GM12873 (cell line): ENCODE data around the gene VLDLR.

Source experiments
- CTCF ChIP-seq: IDR thresholded peaks from 2 replicates; pipeline ENCODE4 v1.5.1; 2012; ENCODE audit warnings: low read depth, mild to moderate bottlenecking, moderate library complexity, low read length, control low read depth; ENCODE audit not compliant: insufficient read depth; ENCODE audit errors: missing control alignments

VLDLR gene

GRCh38 chr9:2691626-2692025, 70.0 kb downstream of the VLDLR start:
- no peak for TF ChIP-seq CTCF

- TF ChIP-seq CTCF, result no peak
Measured at GRCh38 chr9:2693056-2693455, 71.5 kb downstream of the VLDLR start.

- TF ChIP-seq CTCF, result no peak
Measured at GRCh38 chr9:2697492-2697891, 75.9 kb downstream of the VLDLR start.

GRCh38 chr9:2700398-2700797, 78.8 kb downstream of the VLDLR start:
- no peak for TF ChIP-seq CTCF

GRCh38 chr9:2700909-2701550, 79.4 kb downstream of the VLDLR start:
- TF ChIP-seq CTCF, result no peak

GRCh38 chr9:2704504-2704903, 82.9 kb downstream of the VLDLR start:
- no peak for TF ChIP-seq CTCF
